Astrocyte of the hippocampus (primary cell): ENCODE results near the gene ANKFY1.
A peak's percentile ranks its signal among the peaks of the same experiment; 100 is the strongest.

Source experiments
- DNase-seq: peaks from one replicate; pipeline ENCODE4 v3.0.0; 2011; ENCODE audit warnings: low read depth, low spot score

Gene ANKFY1

GRCh38 chr17:4179071-4179470, 84.7 kb downstream of the ANKFY1 start:
- DNase-seq: no peak

- no peak for DNase-seq
Observed at GRCh38 chr17:4178651-4179050, 85.1 kb downstream of the ANKFY1 start.

GRCh38 chr17:4177806-4178205, 86.0 kb downstream of the ANKFY1 start:
- no peak for DNase-seq

- no peak for DNase-seq
Observed at GRCh38 chr17:4176808-4177472, 86.8 kb downstream of the ANKFY1 start.

DNA sequence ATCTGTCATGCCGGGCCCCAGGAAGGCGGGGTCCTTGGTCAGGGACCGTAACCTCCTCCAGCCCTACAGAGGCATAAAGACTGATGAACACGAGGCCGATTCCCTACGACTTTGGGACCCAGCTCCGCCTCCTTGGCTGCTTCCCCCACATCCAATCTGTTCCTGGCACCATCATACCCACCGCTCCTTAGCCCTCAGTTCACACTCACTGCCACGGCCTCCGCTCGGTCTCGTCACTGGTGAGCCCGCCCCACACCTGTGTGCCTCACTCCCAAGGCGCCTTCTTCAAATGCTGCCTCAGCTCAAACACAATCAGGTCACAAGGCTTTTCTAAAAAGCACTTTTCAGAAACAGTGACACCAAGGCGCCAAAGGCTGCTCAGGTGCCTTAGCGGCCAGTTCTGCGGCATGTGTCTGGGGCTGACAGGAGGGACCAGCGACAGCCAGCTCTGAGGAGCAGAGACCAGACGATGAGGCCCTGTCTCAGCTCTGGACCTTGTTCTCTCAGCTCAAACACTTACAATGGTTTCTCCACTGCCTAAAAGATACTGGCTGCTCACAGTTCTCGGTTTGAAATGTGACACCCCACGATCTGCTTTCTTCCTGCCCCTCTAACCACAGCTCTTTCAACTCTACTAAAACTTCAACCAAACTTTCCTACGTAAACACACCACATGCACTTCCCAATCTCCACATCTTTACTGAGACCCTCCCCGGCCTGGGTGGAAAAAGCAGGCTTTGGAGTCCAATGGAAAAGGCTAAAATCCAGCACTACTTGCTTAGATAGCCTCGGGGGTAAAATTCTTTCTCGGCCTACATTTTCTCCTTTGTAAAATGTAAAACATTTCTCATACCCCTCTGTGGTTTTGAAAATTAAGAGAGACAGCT, 87.6 kb downstream of the ANKFY1 start:
- DNase-seq: peak; percentile 42

- DNase-seq: no peak
Observed at GRCh38 chr17:4174556-4174955, 89.2 kb downstream of the ANKFY1 start.

GRCh38 chr17:4173781-4174180, 90.0 kb downstream of the ANKFY1 start:
- DNase-seq: no peak

GRCh38 chr17:4172356-4172755, 91.4 kb downstream of the ANKFY1 start:
- DNase-seq: no peak

DNA sequence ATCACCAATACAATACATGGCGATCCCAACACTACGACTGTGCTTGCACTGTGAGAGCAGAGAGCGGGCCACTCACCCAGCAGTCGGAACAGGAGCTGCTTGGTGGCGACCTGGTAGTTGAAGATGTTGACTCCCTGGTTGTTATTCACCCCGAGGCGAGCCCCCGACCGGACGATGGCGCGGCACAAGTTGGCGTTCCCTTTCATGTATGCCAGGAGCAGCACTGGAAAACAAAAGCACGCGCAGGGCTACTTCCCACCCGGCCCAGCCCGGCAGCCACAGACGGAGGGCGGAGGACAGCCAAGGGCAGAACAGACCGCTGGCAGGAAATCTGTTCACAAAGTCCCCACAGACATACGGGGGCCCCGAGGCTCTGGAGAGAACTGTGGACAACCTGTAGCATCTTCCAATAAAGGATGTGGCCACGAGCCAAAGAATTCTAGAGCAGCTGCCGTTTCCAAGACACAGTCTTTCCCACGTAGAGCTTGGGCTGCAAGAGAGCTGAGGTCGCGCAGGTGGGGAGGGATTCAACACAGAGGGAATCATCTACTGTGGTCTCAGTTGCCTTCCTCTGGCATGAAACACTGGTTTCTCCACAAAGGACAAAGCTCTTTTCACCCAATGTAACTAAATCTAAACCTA, 93.0 kb downstream of the ANKFY1 start:
- DNase-seq: no peak

- no peak for DNase-seq
Observed at GRCh38 chr17:4167786-4168185, 96.0 kb downstream of the ANKFY1 start.

DNA sequence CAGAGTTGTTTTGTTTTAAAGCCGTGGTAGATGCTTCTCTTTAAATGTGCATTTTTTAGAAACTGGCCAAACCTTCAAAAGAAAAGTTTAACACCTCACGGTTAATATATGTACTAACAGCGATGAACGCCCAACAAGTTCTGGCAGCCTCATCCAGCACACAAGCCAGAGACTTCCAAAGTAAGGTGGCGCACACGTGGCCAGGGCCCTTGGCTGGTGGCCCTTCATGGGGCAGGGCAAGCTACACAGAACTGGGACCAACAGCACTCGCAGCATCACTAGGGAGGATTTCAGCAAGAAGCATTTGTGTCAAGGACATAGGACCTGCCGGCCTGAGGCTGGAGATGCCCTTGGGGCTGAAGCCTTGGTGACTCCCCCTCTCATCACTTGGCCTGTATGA, 97.4 kb downstream of the ANKFY1 start:
- no peak for DNase-seq

DNA sequence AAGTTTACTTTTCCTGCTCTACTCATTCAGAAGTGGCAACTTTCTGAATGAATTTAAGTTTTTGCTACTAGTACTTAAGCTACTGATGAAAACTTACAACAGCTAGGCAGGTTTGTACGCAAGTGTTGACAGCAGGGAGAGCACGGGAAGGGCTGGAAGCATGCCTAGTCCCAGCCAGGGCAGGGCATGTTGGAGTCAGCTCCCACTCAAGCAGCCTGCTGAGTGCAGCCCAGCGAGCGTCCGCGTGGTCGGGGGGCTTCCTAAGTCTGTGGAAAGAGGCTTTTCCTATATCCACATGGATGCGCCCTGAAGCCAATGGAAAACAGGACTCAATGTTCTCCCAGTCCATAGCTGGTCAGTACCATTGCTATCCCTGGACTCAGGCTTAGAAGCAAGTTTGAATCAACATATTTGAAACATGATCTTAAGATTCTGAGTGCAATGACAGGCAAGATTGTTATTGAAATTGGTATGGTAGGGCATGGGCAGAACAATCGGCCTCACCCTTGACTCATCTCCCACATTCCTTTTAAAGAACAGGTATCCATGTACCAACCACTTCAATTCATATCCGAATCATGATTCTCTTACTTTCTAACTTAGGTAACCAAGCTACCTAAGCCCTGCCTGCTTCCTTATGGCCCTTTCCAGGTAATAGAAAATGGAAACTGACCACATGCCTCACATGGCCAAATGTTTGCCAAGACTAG, 98.3 kb downstream of the ANKFY1 start:
- DNase-seq: no peak

DNA sequence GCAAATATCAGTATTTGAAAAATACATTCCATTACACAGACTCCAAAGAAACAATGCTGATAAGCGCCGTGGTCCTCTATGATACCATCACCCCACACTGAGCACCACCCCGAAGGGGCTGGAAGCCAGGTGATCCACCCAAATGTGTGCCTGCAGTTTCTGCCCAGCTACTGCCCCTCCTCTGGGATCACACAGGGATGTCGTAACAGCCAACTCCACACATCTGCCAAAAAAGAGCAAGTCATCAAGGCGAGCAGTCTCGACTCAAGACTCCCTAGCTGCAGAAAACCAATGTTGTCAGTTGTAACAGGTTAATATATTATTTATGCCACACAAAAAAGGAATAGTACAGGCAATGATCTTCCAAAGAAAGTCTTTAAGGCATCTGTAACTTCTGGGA, 99.8 kb downstream of the ANKFY1 start:
- no peak for DNase-seq

- DNase-seq: peak; percentile 10
Observed at GRCh38 chr17:4162775-4163466, 100.9 kb downstream of the ANKFY1 start.

DNA sequence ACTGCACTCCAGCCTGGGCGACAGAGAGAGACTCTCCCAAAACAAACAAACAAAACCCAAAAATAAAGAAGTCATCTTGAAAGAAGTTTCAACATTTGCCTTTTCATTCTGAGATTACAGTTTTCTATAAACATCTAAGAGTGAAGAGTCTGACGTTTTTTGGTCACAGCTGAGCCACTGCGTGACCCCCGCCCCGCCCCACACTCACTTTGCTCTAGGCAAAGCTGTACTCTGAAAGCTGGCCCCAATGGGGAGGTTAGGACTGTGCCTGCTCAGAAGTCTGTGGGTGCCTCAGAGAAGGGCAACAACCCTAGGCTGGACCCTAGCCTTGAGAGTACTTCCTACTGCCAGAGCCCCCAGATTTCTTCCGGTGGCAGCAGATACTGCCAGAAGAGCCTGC, 101.5 kb downstream of the ANKFY1 start:
- DNase-seq: no peak

DNA sequence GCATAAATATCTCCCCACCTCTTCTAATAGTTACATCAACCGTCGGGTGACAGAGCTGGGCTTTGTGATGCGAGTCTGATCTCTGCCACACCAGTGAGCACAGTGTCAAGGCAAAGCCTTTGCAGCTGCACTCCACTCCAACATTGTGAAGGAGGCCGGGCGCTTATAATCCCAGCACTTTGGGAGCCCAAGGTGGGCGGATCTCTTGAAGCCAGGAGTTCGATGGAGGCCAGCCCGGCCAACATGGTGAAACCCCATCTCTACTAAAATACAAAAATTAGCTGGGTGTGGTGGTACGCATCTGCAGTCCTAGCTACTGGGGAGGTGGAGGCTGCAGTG, 101.8 kb downstream of the ANKFY1 start:
- no peak for DNase-seq

- DNase-seq: peak; percentile 85
Observed at GRCh38 chr17:4161192-4161966, 102.4 kb downstream of the ANKFY1 start.

GRCh38 chr17:4160294-4160859, 103.4 kb downstream of the ANKFY1 start:
- DNase-seq: no peak

- no peak for DNase-seq
Observed at GRCh38 chr17:4159761-4160160, 104.0 kb downstream of the ANKFY1 start.

DNA sequence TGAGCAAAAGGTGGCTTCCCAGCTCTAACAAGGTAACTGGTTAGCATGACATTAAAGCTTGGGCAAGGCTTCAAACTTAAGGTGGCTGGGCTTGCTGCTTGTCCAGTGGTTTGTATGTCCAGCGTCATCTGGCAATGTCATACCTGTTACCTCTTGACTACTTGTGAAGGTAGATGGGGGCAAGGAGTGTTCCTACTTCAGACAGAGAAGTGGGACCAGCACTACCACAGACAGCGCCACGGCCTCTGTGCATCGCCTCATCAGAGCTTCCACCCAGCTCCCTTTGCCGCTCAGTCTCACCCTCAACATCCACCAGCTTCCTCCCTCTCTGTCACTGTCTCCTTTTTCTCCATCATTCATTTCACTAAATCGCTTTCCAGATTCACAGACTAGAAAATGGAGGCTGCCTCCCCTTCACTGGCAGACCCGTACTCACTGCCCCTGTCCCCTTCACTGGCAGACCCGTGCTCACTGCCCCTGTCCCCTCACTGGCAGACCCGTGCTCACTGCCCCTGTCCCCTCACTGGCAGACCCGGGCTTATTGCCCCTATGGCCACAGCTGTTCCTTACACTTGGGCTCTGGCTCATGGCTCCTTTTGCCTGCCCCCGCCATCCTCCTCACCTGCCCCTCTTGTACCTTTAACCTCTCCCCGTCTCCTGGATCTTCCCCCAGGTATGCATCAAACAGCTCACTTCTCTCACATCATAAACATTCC, 106.0 kb downstream of the ANKFY1 start:
- no peak for DNase-seq
